NCI-H2227 treated with DMSO at 0.1 percent for 48 hours (cell line): ENCODE data around the gene AOX1.
"Not testable (repeated sequence)": the region's sequence is repeated elsewhere in the genome, so short reads cannot be mapped to it uniquely, and the experiment has no call there.

Experiments used
- DNase-seq: peaks from one replicate; lab custom pipeline; 2025; lab: John Stamatoyannopoulos, UW

AOX1 gene

GRCh38 chr2:200628461-200628860 lies 42.6 kb downstream of the AOX1 start:
- DNase-seq, result not testable (repeated sequence)

- DNase-seq, result no peak
These were observed 45.5 kb downstream of the AOX1 start for GRCh38 chr2:200631287-200631686.

- DNase-seq, result no peak
These were observed 48.6 kb downstream of the AOX1 start for GRCh38 chr2:200634231-200634964.

- DNase-seq, result no peak
These were observed 49.4 kb downstream of the AOX1 start for GRCh38 chr2:200635251-200635650.

- no peak for DNase-seq
These were observed 52.1 kb downstream of the AOX1 start for GRCh38 chr2:200637901-200638300.

- DNase-seq, result no peak
These were observed 54.4 kb downstream of the AOX1 start for GRCh38 chr2:200640176-200640575.

- no peak for DNase-seq
These were observed 55.1 kb downstream of the AOX1 start for GRCh38 chr2:200640901-200641300.

- DNase-seq, result not testable (repeated sequence)
These were observed 62.9 kb downstream of the AOX1 start for GRCh38 chr2:200648518-200649281.

GRCh38 chr2:200649724-200650123 lies 63.9 kb downstream of the AOX1 start:
- no peak for DNase-seq

- DNase-seq, result no peak
These were observed 64.4 kb downstream of the AOX1 start for GRCh38 chr2:200650195-200650594.

- DNase-seq, result no peak
These were observed 66.3 kb downstream of the AOX1 start for GRCh38 chr2:200652158-200652557.

- DNase-seq, result no peak
These were observed 67.2 kb downstream of the AOX1 start for GRCh38 chr2:200653021-200653420.

GRCh38 chr2:200654823-200655222 lies 69.0 kb downstream of the AOX1 start:
- DNase-seq, result no peak

GRCh38 chr2:200655918-200656580 lies 70.2 kb downstream of the AOX1 start:
- DNase-seq, result no peak

- DNase-seq, result no peak
These were observed 72.6 kb downstream of the AOX1 start for GRCh38 chr2:200658278-200658864.

GRCh38 chr2:200659410-200659809 lies 73.6 kb downstream of the AOX1 start:
- DNase-seq, result no peak

GRCh38 chr2:200661477-200661876 lies 75.7 kb downstream of the AOX1 start:
- no peak for DNase-seq

GRCh38 chr2:200662727-200663126 lies 76.9 kb downstream of the AOX1 start:
- DNase-seq, result no peak

GRCh38 chr2:200664770-200665494 lies 79.1 kb downstream of the AOX1 start:
- DNase-seq, result no peak

- DNase-seq, result no peak
These were observed 80.0 kb downstream of the AOX1 start for GRCh38 chr2:200665626-200666453.

GRCh38 chr2:200667413-200667812 lies 81.6 kb downstream of the AOX1 start:
- no peak for DNase-seq
